Peyer's patch (tissue), 4 donors: ENCODE data around the gene SCUBE1. TPM values are rescaled to one million over a fixed set of nuclear protein-coding genes. Genes with fewer than 3 reads are reported as not detected.

Source experiments
- DNase-seq, 3 donors: peaks; one replicate each; pipeline ENCODE4 v3.0.0-alpha.2; 2017 to 2019
- H3K27ac ChIP-seq, 4 donors: fragments of 200-600 bp; sonication (generic); one replicate each; pipeline ENCODE4 v1.5.1; 2016 to 2019
- H3K27me3 ChIP-seq, 2 donors: fragments of 200-600 bp; sonication (generic); one replicate each; pipeline ENCODE4 v1.5.1; 2019
- H3K36me3 ChIP-seq, 3 donors: fragments of 200-600 bp; sonication (generic); one replicate each; pipeline ENCODE4 v1.5.1; 2016 to 2019
- H3K4me1 ChIP-seq, 4 donors: fragments of 200-600 bp; sonication (generic); one replicate each; pipeline ENCODE4 v1.5.1; 2016 to 2019
- H3K4me3 ChIP-seq, 4 donors: fragments of 200-600 bp; sonication (generic); 1 replicate in 3 of 4; 2 replicates in 1 of 4; pipeline ENCODE4 v1.5.1; 2016 to 2019; ENCODE audit warnings: mild to moderate bottlenecking in 1 of 4
- H3K9me3 ChIP-seq, 4 donors: fragments of 200-600 bp; sonication (generic); one replicate each; pipeline ENCODE4 v1.5.1; 2016 to 2019; ENCODE audit warnings: mild to moderate bottlenecking in 1 of 4
- CTCF ChIP-seq, 6 experiments: fragments of 450-650 bp in 4 of 6; fragments of 200-600 bp in 2 of 6; sonication (generic) in 1 of 6; IDR thresholded peaks; one replicate each; pipeline ENCODE4 v1.5.1; 2017 to 2019; ENCODE audit warnings: antibody characterized with exemption in 6 of 6, mild to moderate bottlenecking in 3 of 6, moderate library complexity in 1 of 6
- POLR2A ChIP-seq, 2 donors: fragments of 450-650 bp; IDR thresholded peaks; one replicate each; pipeline ENCODE4 v1.5.1; 2017; ENCODE audit warnings: antibody characterized with exemption in 2 of 2, mild to moderate bottlenecking in 2 of 2, moderate library complexity in 2 of 2
- total RNA-seq, 4 donors: library from RNA; depleted of rRNA; stranded (reverse); fragments of >200 nt; gene quantifications; one replicate each; pipeline ENCODE4 v1.1.0, GENCODE V29; 2016

The SCUBE1 gene
- total RNA-seq, 4 donors from 2014 or later, result 1.6 to 47.9 (median 7.9) TPM

GRCh38 chr22:43320943-43321900, 21.9 kb downstream of the SCUBE1 start:
- TF ChIP-seq POLR2A (IDR thresholded peaks at IDR 0.05), result no peak
- no peak for TF ChIP-seq CTCF (IDR thresholded peaks at IDR 0.05)
- H3K27me3 ChIP-seq, result no peaks in the 10 kb centered on the region
- H3K36me3 ChIP-seq, result no peaks in the 10 kb centered on the region
- H3K4me1 ChIP-seq, result no peaks in the 10 kb centered on the region
- no peak overlapping the region for H3K27ac ChIP-seq
- no peak for DNase-seq
- H3K9me3 ChIP-seq, result no peaks in the 10 kb centered on the region
- no peak overlapping the region for H3K4me3 ChIP-seq

- Histone ChIP-seq H3K27ac (no peak overlapping the region), H3K4me1 (no peaks in the 10 kb centered on the region), H3K27me3 (no peaks in the 10 kb centered on the region), H3K9me3 (no peaks in the 10 kb centered on the region), H3K36me3 (no peaks in the 10 kb centered on the region), H3K4me3 (no peak overlapping the region)
- DNase-seq, result no peak
- TF ChIP-seq CTCF (IDR thresholded peaks at IDR 0.05) (no peak), POLR2A (IDR thresholded peaks at IDR 0.05) (no peak)
These were observed 23.3 kb downstream of the SCUBE1 start for GRCh38 chr22:43319661-43320486.

- no peaks in the 10 kb centered on the region for H3K9me3 ChIP-seq
- H3K27ac ChIP-seq, result no peak overlapping the region
- no peaks in the 10 kb centered on the region for H3K4me1 ChIP-seq
- H3K27me3 ChIP-seq, result no peaks in the 10 kb centered on the region
- no peak for TF ChIP-seq CTCF (IDR thresholded peaks at IDR 0.05)
- TF ChIP-seq POLR2A (IDR thresholded peaks at IDR 0.05), result no peak
- no peaks in the 10 kb centered on the region for H3K36me3 ChIP-seq
- DNase-seq, result no peak
- no peak overlapping the region for H3K4me3 ChIP-seq
These were observed 25.9 kb downstream of the SCUBE1 start for GRCh38 chr22:43317239-43317638.

- Histone ChIP-seq H3K27me3 (no peaks in the 10 kb centered on the region), H3K9me3 (no peaks in the 10 kb centered on the region), H3K27ac (no peak overlapping the region), H3K36me3 (no peaks in the 10 kb centered on the region), H3K4me3 (no peak overlapping the region), H3K4me1 (no peaks in the 10 kb centered on the region)
- TF ChIP-seq POLR2A (IDR thresholded peaks at IDR 0.05) (no peak), CTCF (IDR thresholded peaks at IDR 0.05) (no peak)
- DNase-seq, result no peak
These were observed 27.4 kb downstream of the SCUBE1 start for GRCh38 chr22:43315687-43316217.

- H3K4me1 ChIP-seq, result no peaks in the 10 kb centered on the region
- no peaks in the 10 kb centered on the region for H3K27me3 ChIP-seq
- H3K36me3 ChIP-seq, result no peaks in the 10 kb centered on the region
- DNase-seq, result no peak
- H3K27ac ChIP-seq, result no peak overlapping the region
- H3K9me3 ChIP-seq, result no peaks in the 10 kb centered on the region
- no peak overlapping the region for H3K4me3 ChIP-seq
- no peak for TF ChIP-seq CTCF (IDR thresholded peaks at IDR 0.05)
- TF ChIP-seq POLR2A (IDR thresholded peaks at IDR 0.05), result no peak
These were observed 28.6 kb downstream of the SCUBE1 start for GRCh38 chr22:43314611-43315010.
